Measurements from ENCODE around the gene PCSK5. TPM values are rescaled to one million over a fixed set of nuclear protein-coding genes. Genes with fewer than 3 reads are reported as not detected.

Gene PCSK5
- total RNA-seq, 2 donors from 2014 or later, result 41.2 to 63.7 TPM

- Histone ChIP-seq H3K27ac (no peak overlapping the region), H3K4me3 (no peak overlapping the region), H3K4me1 (ENCODE audit: control insufficient read depth in 1 of 2, low read depth in 2 of 2) (no peaks in the 10 kb centered on the region), H3K36me3 (no peaks in the 10 kb centered on the region), H3K27me3 (replicated peaks; ENCODE audit: insufficient read depth) (no peaks in the 10 kb centered on the region), H3K9me3 (no peaks in the 10 kb centered on the region)
- no peak for ATAC-seq (ENCODE audit: insufficient number of reproducible peaks, low FRiP score, low read depth)
- no peak for TF ChIP-seq CTCF (IDR thresholded peaks at IDR 0.05)
- no peak for DNase-seq (ENCODE audit: low spot score)
These were observed 355.0 kb downstream of the PCSK5 start for GRCh38 chr9:76245518-76245917.

GRCh38 chr9:76246680-76247079 lies 356.2 kb downstream of the PCSK5 start:
- Histone ChIP-seq H3K9me3 (no peaks in the 10 kb centered on the region), H3K4me3 (no peak overlapping the region), H3K36me3 (no peaks in the 10 kb centered on the region), H3K27ac (no peak overlapping the region), H3K27me3 (replicated peaks; ENCODE audit: insufficient read depth) (no peaks in the 10 kb centered on the region), H3K4me1 (ENCODE audit: control insufficient read depth in 1 of 2, low read depth in 2 of 2) (no peaks in the 10 kb centered on the region)
- ATAC-seq (ENCODE audit: insufficient number of reproducible peaks, low FRiP score, low read depth) (no peak), DNase-seq (ENCODE audit: low spot score) (no peak)
- TF ChIP-seq CTCF (IDR thresholded peaks at IDR 0.05), result no peak

GRCh38 chr9:76247426-76247825 lies 357.0 kb downstream of the PCSK5 start:
- Histone ChIP-seq H3K27me3 (replicated peaks; ENCODE audit: insufficient read depth) (no peaks in the 10 kb centered on the region), H3K4me1 (ENCODE audit: control insufficient read depth in 1 of 2, low read depth in 2 of 2) (peaks cover 0 to 2% of the 10 kb centered on the region in 2 donors), H3K9me3 (no peaks in the 10 kb centered on the region), H3K27ac (no peak overlapping the region), H3K36me3 (no peaks in the 10 kb centered on the region), H3K4me3 (no peak overlapping the region)
- no peak for TF ChIP-seq CTCF (IDR thresholded peaks at IDR 0.05)
- no peak for ATAC-seq (ENCODE audit: insufficient number of reproducible peaks, low FRiP score, low read depth)
- DNase-seq (ENCODE audit: low spot score), result no peak

- DNase-seq (ENCODE audit: low spot score), result no peak
These were observed 358.8 kb downstream of the PCSK5 start for GRCh38 chr9:76249309-76249708.

GRCh38 chr9:76255781-76256455 lies 365.4 kb downstream of the PCSK5 start:
- H3K4me1 ChIP-seq (ENCODE audit: control insufficient read depth in 1 of 2, low read depth in 2 of 2), result peaks cover 3 to 31% of the 10 kb centered on the region in 2 donors
- no peak for TF ChIP-seq CTCF (IDR thresholded peaks at IDR 0.05)
- peak; percentile 89 for ATAC-seq (ENCODE audit: insufficient number of reproducible peaks, low FRiP score, low read depth)
- peak; percentile 53 for DNase-seq (ENCODE audit: low spot score)
- H3K36me3 ChIP-seq, result no peaks in the 10 kb centered on the region
- peak overlapping the region; percentile 76 to 85 for H3K27ac ChIP-seq
- no peaks in the 10 kb centered on the region for H3K9me3 ChIP-seq
- H3K27me3 ChIP-seq (replicated peaks; ENCODE audit: insufficient read depth), result no peaks in the 10 kb centered on the region
- H3K4me3 ChIP-seq, result peak overlapping the region; percentile 50

More at GRCh38 chr9:76249309-76249708, 358.8 kb downstream of the PCSK5 start:
- no peaks in the 10 kb centered on the region for H3K27me3 ChIP-seq (replicated peaks; ENCODE audit: insufficient read depth)
- H3K9me3 ChIP-seq, result no peaks in the 10 kb centered on the region
- no peak for TF ChIP-seq CTCF (IDR thresholded peaks at IDR 0.05)
- H3K27ac ChIP-seq, result no peak overlapping the region
- peaks cover 0 to 9% of the 10 kb centered on the region in 2 donors for H3K4me1 ChIP-seq (ENCODE audit: control insufficient read depth in 1 of 2, low read depth in 2 of 2)
- H3K36me3 ChIP-seq, result no peaks in the 10 kb centered on the region
- H3K4me3 ChIP-seq, result no peak overlapping the region
- no peak for ATAC-seq (ENCODE audit: insufficient number of reproducible peaks, low FRiP score, low read depth)

Data from thoracic aorta (tissue), 2 donors.